ENCODE results near the gene CCDC183.

Gene CCDC183

GRCh38 chr9:136850866-136851775 is 55.0 kb downstream of the CCDC183 start:
- in situ Hi-C loops (cut with HindIII; ENCODE audit: low pct_ligation_motif_present, low pct_unique_long_range_greater_than_20kb, low sequenced_read_pairs): no loop called here
- DNase-seq: no peak

GRCh38 chr9:136851941-136852663 is 56.0 kb downstream of the CCDC183 start, which contains the start of gene MAMDC4:
TSS of gene MAMDC4 (plus strand) at chr9:136852346. CDS start at chr9:136852417, 71 bp downstream.
- in situ Hi-C loops (cut with HindIII; ENCODE audit: low pct_ligation_motif_present, low pct_unique_long_range_greater_than_20kb, low sequenced_read_pairs): no loop called here
- no peak for DNase-seq

- no peak for DNase-seq
- in situ Hi-C loops (cut with HindIII; ENCODE audit: low pct_ligation_motif_present, low pct_unique_long_range_greater_than_20kb, low sequenced_read_pairs): no loop called here
Measured at GRCh38 chr9:136852664-136853595, 56.8 kb downstream of the CCDC183 start.

GRCh38 chr9:136853596-136854112 is 57.5 kb downstream of the CCDC183 start:
- no peak for DNase-seq
- in situ Hi-C loops (cut with HindIII; ENCODE audit: low pct_ligation_motif_present, low pct_unique_long_range_greater_than_20kb, low sequenced_read_pairs): no loop called here

- in situ Hi-C loops (cut with HindIII; ENCODE audit: low pct_ligation_motif_present, low pct_unique_long_range_greater_than_20kb, low sequenced_read_pairs): no loop called here
- DNase-seq: no peak
Measured at GRCh38 chr9:136854113-136854841, 58.1 kb downstream of the CCDC183 start.

GRCh38 chr9:136854842-136855460 is 58.8 kb downstream of the CCDC183 start:
- DNase-seq: no peak
- in situ Hi-C loops (cut with HindIII; ENCODE audit: low pct_ligation_motif_present, low pct_unique_long_range_greater_than_20kb, low sequenced_read_pairs): no loop called here

GRCh38 chr9:136855461-136856078 is 59.4 kb downstream of the CCDC183 start:
- in situ Hi-C loops (cut with HindIII; ENCODE audit: low pct_ligation_motif_present, low pct_unique_long_range_greater_than_20kb, low sequenced_read_pairs): no loop called here
- DNase-seq: no peak

- in situ Hi-C loops (cut with HindIII; ENCODE audit: low pct_ligation_motif_present, low pct_unique_long_range_greater_than_20kb, low sequenced_read_pairs): no loop called here
Measured at GRCh38 chr9:136856079-136856476, 59.9 kb downstream of the CCDC183 start.

GRCh38 chr9:136856541-136857141 is 60.5 kb downstream of the CCDC183 start:
- in situ Hi-C loops (cut with HindIII; ENCODE audit: low pct_ligation_motif_present, low pct_unique_long_range_greater_than_20kb, low sequenced_read_pairs): no loop called here
- no peak for DNase-seq

More at GRCh38 chr9:136856079-136856476, 59.9 kb downstream of the CCDC183 start:
- no peak for DNase-seq

- no peak for DNase-seq
- in situ Hi-C loops (cut with HindIII; ENCODE audit: low pct_ligation_motif_present, low pct_unique_long_range_greater_than_20kb, low sequenced_read_pairs): no loop called here
Measured at GRCh38 chr9:136857166-136857565, 61.0 kb downstream of the CCDC183 start.

All from ACHN (cell line).